Stimulated activated CD4-positive, alpha-beta T cell treated with anti-CD3 and anti-CD28 coated beads, Interleukin-1b, Interleukin-23, amount 100 ng/mL, for 48 hours (primary cell): Measurements from ENCODE around the gene ARHGEF12.

Experiments used
- DNase-seq: peaks from one replicate; pipeline ENCODE4 v3.0.0-alpha.2; 2020

The ARHGEF12 gene

DNA sequence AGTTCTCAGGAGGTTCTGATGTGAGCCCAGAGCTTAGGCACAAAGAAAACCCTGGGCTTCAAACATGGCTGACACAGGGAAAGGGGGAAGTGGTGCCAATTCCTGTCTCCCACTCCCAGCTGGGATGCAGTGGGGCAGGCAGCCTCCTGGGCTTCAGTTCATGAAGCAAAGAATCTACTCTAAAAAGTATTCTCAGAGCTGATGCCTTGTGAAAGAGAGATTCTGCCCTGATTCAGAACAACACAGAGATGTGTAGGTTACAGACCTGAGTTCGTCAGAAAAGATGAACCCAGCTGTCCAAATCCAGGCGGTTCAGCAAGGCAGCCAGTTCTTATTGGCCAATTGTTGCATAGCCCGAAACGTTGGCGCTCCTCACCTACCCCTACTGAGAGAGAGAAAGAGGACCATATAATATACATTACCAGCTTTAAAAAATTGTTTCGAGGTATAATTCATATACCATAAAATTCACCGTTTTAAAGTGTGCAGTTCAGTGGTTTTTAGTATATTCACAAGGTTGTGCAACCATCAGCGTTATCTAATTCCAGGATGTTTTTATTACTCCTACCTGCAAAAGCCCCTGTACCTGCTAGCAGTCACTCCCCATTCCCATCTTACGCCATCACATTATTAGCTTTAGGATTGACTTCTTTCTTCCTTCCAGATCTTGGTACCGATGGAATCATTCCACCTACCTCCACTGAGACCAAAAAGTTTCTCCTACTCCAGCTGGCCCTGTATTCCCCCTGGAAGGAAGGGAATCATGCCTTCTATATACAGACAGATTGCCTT is 18.3 kb upstream of the ARHGEF12 start:
- DNase-seq = no peak

DNA sequence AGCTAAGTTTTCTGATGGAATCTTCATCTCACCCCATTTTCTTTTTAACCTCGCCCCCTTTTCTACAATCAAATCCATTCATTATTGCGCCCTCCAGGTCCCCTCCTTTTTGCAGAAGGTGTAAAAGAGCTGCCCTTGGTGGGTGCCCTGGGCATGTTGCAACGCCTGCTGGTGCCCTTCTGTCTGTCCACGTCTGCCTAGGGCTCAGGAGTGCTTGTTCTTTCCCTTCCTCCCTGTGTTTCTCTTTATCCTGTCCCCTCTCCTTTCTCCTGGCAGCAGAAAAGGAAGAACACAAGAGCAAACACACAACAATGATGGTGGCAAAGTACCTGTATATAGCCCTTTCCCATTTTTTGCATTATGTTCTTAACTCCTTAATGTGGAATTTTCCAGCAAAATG is 17.3 kb upstream of the ARHGEF12 start:
- no peak for DNase-seq

GRCh38 chr11:120324932-120325810 is 11.0 kb upstream of the ARHGEF12 start, which contains the start of gene TLCD5:
TLCD5 (plus strand) TSS chr11:120325299; CDS start chr11:120327442, 2,143 bp downstream.
- DNase-seq = peak; percentile 48

- DNase-seq = no peak
Observed at GRCh38 chr11:120326228-120326627, 10.0 kb upstream of the ARHGEF12 start.

DNA sequence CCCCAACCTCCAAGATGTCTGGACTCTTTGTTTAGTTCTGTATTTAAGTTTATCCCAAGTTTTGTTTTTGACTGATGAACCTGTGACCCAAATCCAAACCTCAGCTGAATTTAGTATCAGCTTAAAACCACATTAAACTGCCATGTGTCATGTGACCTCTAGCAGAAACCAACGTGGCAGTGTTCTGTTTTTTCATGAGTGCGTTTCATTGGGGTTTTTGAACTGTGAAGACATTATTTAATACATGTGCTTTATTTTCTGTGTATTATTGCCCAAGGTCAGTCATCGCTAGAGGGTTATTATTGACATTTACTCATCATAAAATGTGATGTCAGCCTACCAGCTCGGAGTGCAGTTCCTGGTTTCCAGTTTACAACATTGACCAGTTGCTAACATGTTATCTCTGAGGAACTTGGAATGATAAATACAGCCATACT is 9.3 kb upstream of the ARHGEF12 start:
- no peak for DNase-seq

GRCh38 chr11:120327311-120327710 is 8.9 kb upstream of the ARHGEF12 start:
- no peak for DNase-seq

- no peak for DNase-seq
Observed at GRCh38 chr11:120329556-120329955, 6.7 kb upstream of the ARHGEF12 start.

DNA sequence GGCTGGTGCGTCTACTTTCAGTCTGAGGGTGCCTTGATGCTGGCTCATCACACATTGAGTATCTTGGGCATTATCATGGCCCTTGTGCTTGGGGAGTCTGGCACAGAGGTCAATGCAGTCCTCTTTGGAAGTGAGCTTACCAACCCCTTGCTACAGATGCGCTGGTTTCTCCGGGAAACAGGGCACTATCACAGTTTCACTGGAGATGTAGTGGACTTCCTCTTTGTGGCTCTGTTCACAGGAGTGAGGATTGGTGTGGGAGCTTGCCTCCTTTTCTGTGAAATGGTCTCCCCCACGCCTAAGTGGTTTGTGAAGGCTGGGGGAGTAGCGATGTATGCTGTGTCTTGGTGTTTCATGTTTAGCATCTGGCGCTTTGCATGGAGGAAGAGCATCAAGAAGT is 6.2 kb upstream of the ARHGEF12 start:
- no peak for DNase-seq

- no peak for DNase-seq
Observed at GRCh38 chr11:120331301-120331996, 4.8 kb upstream of the ARHGEF12 start.

DNA sequence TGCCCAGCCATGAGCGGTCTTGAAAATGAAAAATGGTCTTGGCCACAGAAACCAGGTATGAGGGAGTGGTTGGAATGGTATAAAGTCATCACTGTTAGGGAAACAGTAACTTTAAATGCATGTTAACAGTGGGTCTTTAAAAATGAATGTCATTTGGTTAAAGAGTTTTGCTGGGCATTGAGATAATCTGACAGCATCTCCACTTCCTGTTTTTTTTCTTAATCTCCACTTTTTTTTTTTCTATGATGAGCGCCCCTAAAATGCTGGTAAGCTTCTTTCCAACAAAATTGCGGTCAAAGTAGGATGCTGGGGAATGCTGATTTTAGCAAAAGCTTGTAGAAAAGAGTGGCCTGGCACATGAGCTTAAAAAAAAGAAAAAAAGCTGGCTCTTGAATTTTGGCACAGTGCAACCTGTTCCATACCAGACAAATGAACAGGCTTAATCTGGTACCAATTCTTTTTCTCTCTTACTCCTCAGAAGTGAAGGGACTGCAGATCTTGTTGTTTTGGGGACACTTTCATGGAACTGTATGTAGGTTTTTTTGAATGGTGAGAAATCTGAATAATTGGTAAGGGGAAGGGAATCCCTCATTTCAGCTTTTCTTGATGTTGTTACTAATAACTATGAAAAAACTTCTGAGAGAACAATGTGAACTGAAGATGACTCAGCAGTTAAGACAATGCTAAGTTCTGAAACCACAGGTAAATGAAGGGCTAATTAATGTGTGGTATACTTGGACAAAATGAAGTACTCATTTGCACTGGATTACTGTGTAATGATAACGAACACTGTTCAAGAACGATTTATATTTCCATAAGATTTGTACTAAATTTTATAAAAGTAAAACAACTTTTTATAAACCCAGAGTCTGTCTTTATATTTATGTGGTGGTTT is 3.1 kb upstream of the ARHGEF12 start:
- DNase-seq = no peak

- no peak for DNase-seq
Observed at GRCh38 chr11:120333801-120334200, 2.4 kb upstream of the ARHGEF12 start.

GRCh38 chr11:120334332-120334731 is 1.9 kb upstream of the ARHGEF12 start:
- no peak for DNase-seq

GRCh38 chr11:120334894-120335462 is 1.2 kb upstream of the ARHGEF12 start:
- peak; percentile 25 for DNase-seq

DNA sequence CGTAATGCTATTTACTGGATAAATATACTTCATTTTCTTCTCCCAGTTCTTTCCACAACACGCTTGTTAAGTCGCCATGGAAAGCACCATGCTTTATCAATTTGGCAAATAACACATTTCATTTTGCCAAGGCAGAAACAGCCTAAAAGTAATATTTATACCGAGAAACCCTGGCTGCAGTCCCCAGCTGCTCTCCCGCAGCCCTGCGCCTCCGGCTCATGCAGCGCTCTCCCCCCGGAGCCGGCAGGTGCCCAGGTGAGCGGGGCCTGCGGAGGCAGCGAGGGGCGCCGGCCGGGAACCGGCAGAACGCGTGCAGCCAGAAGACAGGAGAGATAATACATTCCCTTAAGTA is 681 bp upstream of the ARHGEF12 start:
- no peak for DNase-seq

GRCh38 chr11:120336641-120337354 is 585 bp downstream of the ARHGEF12 start:
- DNase-seq = peak; percentile 30

- no peak for DNase-seq
Observed at GRCh38 chr11:120337355-120338106, 1.3 kb downstream of the ARHGEF12 start.

DNA sequence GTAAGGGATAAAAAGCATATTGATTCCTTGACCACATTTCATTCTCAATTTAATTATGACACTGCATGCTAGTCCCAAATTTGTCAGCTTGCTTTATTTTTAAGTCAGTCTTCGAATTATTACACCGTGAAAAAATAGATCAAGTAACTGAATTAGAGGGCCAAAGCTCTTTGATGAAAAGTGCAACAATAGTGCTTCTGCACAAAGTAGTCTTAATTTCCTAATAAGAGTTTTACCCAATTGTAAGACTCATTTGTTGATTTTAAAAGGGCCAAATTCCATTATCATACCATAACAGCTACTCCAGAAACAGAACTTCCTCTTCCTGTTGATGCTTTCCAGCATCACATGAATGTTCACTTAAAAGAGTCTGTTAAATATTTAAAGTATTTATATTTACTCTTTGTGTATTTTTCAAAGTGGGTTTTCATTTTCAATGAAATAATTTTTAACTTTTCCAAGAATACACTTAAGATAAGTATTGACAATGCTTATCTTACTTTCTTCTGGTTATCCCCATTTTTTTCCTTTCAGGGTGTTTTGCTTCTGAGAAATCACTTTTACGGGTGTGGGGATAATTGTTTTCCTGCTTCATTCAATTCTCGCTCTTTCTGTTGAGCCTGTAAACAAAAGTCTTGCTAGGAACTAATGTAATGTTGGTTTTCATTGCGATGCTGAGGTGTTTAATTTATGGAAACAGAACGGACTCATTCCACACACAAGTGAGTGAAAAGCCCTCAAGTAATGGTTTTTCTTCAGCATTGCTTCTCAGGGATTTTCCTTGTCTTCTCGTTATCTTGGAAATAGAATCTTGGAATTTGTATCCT is 2.1 kb downstream of the ARHGEF12 start:
- DNase-seq = no peak

DNA sequence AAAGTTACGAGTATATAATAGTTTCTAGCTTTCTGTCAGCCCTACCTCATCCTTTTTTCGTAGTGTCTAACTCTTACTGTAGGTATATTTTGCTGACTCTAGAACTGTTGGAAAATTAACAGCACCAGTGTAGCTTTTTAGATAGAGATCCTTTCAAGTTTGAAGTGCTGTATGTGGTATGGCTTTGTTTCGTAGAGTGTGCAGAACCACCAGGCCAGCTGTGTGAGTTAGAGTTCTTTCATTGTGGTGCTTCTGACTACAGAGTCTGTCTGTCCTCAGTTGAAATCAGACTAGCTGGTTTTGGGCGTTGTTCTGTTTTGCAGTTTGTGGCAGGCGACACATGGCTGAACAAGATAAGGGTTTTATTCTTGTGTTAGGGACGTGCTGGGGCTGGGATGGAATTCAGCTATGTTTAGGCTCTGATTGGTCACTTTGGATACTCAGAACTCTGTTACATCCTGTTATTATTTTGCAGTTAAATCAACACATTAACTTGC is 3.2 kb downstream of the ARHGEF12 start:
- no peak for DNase-seq

DNA sequence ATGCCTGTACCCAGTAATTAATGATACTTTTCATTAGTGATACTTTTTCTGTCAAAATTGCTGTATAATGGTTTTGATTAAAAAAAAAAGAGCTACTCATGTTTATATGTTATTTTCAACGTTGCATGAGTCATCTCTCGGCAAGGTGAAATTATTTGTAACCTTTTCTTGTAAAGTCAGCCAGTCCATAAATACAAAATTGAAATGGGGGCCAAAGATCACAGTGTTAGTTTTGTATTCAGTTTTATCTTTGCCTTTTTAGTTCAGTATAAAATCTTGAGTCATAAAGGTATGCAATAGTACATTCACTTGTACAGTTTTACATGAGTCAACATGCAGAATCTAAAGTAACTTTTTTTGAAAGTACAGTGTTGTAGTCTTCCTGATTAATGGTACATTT is 4.3 kb downstream of the ARHGEF12 start:
- no peak for DNase-seq
